HepG2 (cell line): ENCODE measurements around the gene CNTD1. TPM values are rescaled to one million over a fixed set of nuclear protein-coding genes. Genes with fewer than 3 reads are reported as not detected.

ENCODE experiments used
- ATRX ChIP-seq: sonication (generic); formaldehyde crosslinking; IDR thresholded peaks from 2 replicates; pipeline ENCODE4 v1.4.0; 2020; ENCODE audit warnings: missing genetic modification reagents, borderline replicate concordance
- DDIT3 ChIP-seq: sonication (generic); formaldehyde crosslinking; IDR thresholded peaks from 2 replicates; pipeline ENCODE4 v1.4.0; 2020; ENCODE audit warnings: mild to moderate bottlenecking, missing genetic modification reagents
- HMG20B ChIP-seq: conservative IDR thresholded peaks from 2 replicates; pipeline ENCODE4 v1.6.1; 2016; ENCODE audit warnings: missing genetic modification reagents, missing compliant biosample characterization
- NFATC3 ChIP-seq: sonication (generic); formaldehyde crosslinking; IDR thresholded peaks from 2 replicates; pipeline ENCODE4 v1.5.1; 2020; ENCODE audit warnings: mild to moderate bottlenecking, missing genetic modification reagents
- PLRG1 ChIP-seq: fragments of 450-650 bp; conservative IDR thresholded peaks from 2 replicates; pipeline ENCODE4 v1.6.1; 2016
- RNF219 ChIP-seq: sonication (generic); formaldehyde crosslinking; IDR thresholded peaks from 2 replicates; pipeline ENCODE4 v1.5.0; 2020; ENCODE audit warnings: mild to moderate bottlenecking, missing genetic modification reagents
- SRF ChIP-seq: IDR thresholded peaks from 2 replicates; pipeline ENCODE4 v1.6.1; 2011; ENCODE audit warnings: mild to moderate bottlenecking, low read depth, low read length, moderate library complexity
- SRSF4 ChIP-seq: fragments of 200-400 bp; formaldehyde crosslinking; IDR thresholded peaks from one replicate; pipeline ENCODE4 v1.6.1; 2018; ENCODE audit warnings: mild to moderate bottlenecking, low read depth, low read length, moderate library complexity; ENCODE audit not compliant: poor library complexity, severe bottlenecking
- THAP11 ChIP-seq: IDR thresholded peaks from 2 replicates; pipeline ENCODE4 v1.6.1; 2016; ENCODE audit warnings: missing biosample characterization, missing genetic modification reagents
- THRA ChIP-seq: sonication (generic); formaldehyde crosslinking; IDR thresholded peaks from 2 replicates; pipeline ENCODE4 v1.4.0; 2020; ENCODE audit warnings: missing genetic modification reagents, borderline replicate concordance
- ZBTB1 ChIP-seq: sonication (generic); formaldehyde crosslinking; IDR thresholded peaks from 2 replicates; pipeline ENCODE4 v1.4.0; 2020; ENCODE audit warnings: missing genetic modification reagents, borderline replicate concordance
- ZBTB42 ChIP-seq: sonication (generic); formaldehyde crosslinking; IDR thresholded peaks from 2 replicates; pipeline ENCODE4 v1.5.0; 2020; ENCODE audit warnings: mild to moderate bottlenecking, missing genetic modification reagents
- ZNF224 ChIP-seq: sonication (generic); formaldehyde crosslinking; IDR thresholded peaks from 2 replicates; pipeline ENCODE4 v1.5.0; 2020; ENCODE audit warnings: mild to moderate bottlenecking, missing genetic modification reagents
- ZNF276 ChIP-seq: sonication (generic); formaldehyde crosslinking; IDR thresholded peaks from 2 replicates; pipeline ENCODE4 v1.4.0; 2020; ENCODE audit warnings: mild to moderate bottlenecking, low read depth, missing genetic modification reagents
- ZNF44 ChIP-seq: sonication (generic); formaldehyde crosslinking; IDR thresholded peaks from 2 replicates; pipeline ENCODE4 v1.5.1; 2020; ENCODE audit warnings: mild to moderate bottlenecking, missing genetic modification reagents
- ZNF484 ChIP-seq: sonication (generic); formaldehyde crosslinking; IDR thresholded peaks from 2 replicates; pipeline ENCODE4 v1.5.1; 2020; ENCODE audit warnings: mild to moderate bottlenecking, low read depth, missing genetic modification reagents, borderline replicate concordance
- ZNF547 ChIP-seq: sonication (generic); formaldehyde crosslinking; IDR thresholded peaks from 2 replicates; pipeline ENCODE4 v1.5.1; 2020; ENCODE audit warnings: mild to moderate bottlenecking, missing genetic modification reagents
- ZNF644 ChIP-seq: IDR thresholded peaks from 2 replicates; pipeline ENCODE4 v1.6.1; 2016; ENCODE audit warnings: low read depth
- ZNF720 ChIP-seq: sonication (generic); formaldehyde crosslinking; IDR thresholded peaks from 2 replicates; pipeline ENCODE4 v1.4.0; 2020; ENCODE audit warnings: missing genetic modification reagents
- ZNF784 ChIP-seq: sonication (generic); formaldehyde crosslinking; IDR thresholded peaks from 2 replicates; pipeline ENCODE4 v1.5.1; 2020; ENCODE audit warnings: missing genetic modification reagents, mild to moderate bottlenecking, borderline replicate concordance
- ZSCAN21 ChIP-seq: sonication (generic); formaldehyde crosslinking; IDR thresholded peaks from 2 replicates; pipeline ENCODE4 v1.8.0; 2022; ENCODE audit warnings: mild to moderate bottlenecking, missing genetic modification reagents, moderate library complexity, borderline replicate concordance
- polyA plus RNA-seq, 8 experiments: library from polyadenylated mRNA; depleted of rRNA in 3 of 8; stranded (reverse) in 7 of 8; unstranded in 1 of 8; fragments of >200 nt; fragmentation: Illumina TruSeq in 4 of 8; extraction: Trizol in 4 of 8; gene quantifications; 2 replicates each; pipeline versions ENCODE4 v1.2.1 to v1.2.3, GENCODE V29; 2011 to 2016; ENCODE audit warnings: low read depth in 4 of 8, missing spikeins in 1 of 8, mixed read lengths in 1 of 8; ENCODE audit not compliant: insufficient read depth in 1 of 8
- total RNA-seq, 5 experiments: library from RNA; depleted of rRNA; stranded (reverse); fragments of >200 nt; fragmentation: Illumina TruSeq; extraction: Trizol; gene quantifications; 2 replicates each; pipeline ENCODE4 v1.2.3, GENCODE V29; 2016; ENCODE audit warnings: low read depth in 1 of 5

The CNTD1 gene
- total and polyA plus RNA-seq, 2 of the 13 experiments (the other 11 are each of a cell fraction or from before 2014, with no cell fraction given) = 0.11 to 0.15 TPM

GRCh38 chr17:42773290-42774035 is 25.2 kb upstream of the CNTD1 start, which contains the start of gene VPS25 (continued):
- TF ChIP-seq ZNF784 (CRISPR knock-in tag) = no peak
- peak; percentile 64; the same call in 1 of the 2 replicates for TF ChIP-seq ZNF276 (CRISPR knock-in tag)
- peak; percentile 87; the same call in 1 of the 2 replicates for TF ChIP-seq ZNF44 (CRISPR knock-in tag)
- TF ChIP-seq ZNF644 = no peak
- TF ChIP-seq THAP11 (CRISPR knock-in tag) = peak; percentile 96
- no peak; the same call in 1 of the 2 replicates for TF ChIP-seq ZNF720 (CRISPR knock-in tag)
- peak; percentile 67; the same call in 1 of the 2 replicates for TF ChIP-seq ZNF547 (CRISPR knock-in tag)
- TF ChIP-seq ZBTB1 (CRISPR knock-in tag) = no peak
- no peak for TF ChIP-seq DDIT3 (CRISPR knock-in tag)
- 0 out of 2 replicates have a peak, but pooled peaks have one; percentile 59 for TF ChIP-seq ZBTB42 (CRISPR knock-in tag)
- TF ChIP-seq HMG20B (CRISPR knock-in tag) = peak; percentile 71
- TF ChIP-seq PLRG1 = no peak
- TF ChIP-seq SRSF4 = no peak
- TF ChIP-seq ZNF484 (CRISPR knock-in tag) = no peak
- no peak for TF ChIP-seq ATRX (CRISPR knock-in tag)
- TF ChIP-seq RNF219 = no peak; the same call in 1 of the 2 replicates
- no peak; the same call in 1 of the 2 replicates for TF ChIP-seq ZSCAN21 (CRISPR knock-in tag)
- peak; percentile 88 for TF ChIP-seq SRF
- no peak for TF ChIP-seq ZNF224 (CRISPR knock-in tag)
- peak; percentile 91 for TF ChIP-seq THRA (CRISPR knock-in tag)
- TF ChIP-seq NFATC3 (CRISPR knock-in tag) = no peak
